Erythroblast (primary cell): ENCODE measurements around the gene MUC13.

Source experiments
- GATA1 ChIP-seq: IDR thresholded peaks from 2 replicates; pipeline ENCODE4 v1.6.1; 2011; ENCODE audit warnings: low read depth, mild to moderate bottlenecking, control low read depth, low read length, moderate library complexity
- POLR2A ChIP-seq: IDR thresholded peaks from 2 replicates; pipeline ENCODE4 v1.6.1; 2011; ENCODE audit warnings: mild to moderate bottlenecking, low read length

GRCh38 chr3:124890573-124891190 lies 43.9 kb downstream of the MUC13 start:
- TF ChIP-seq POLR2A, result no peak
- TF ChIP-seq GATA1, result no peak
